Aorta (tissue), 5 donors: ENCODE results near the gene PCDH10. TPM values are rescaled to one million over a fixed set of nuclear protein-coding genes. Genes with fewer than 3 reads are reported as not detected.

Source experiments
- ATAC-seq: fragments of 200-7000 bp; cut with Tn5 transposase; one replicate; pipeline ENCODE4 v1.9.1; 2022; ENCODE audit warnings: moderate library complexity; ENCODE audit not compliant: low FRiP score
- DNase-seq, 2 donors: peaks; one replicate each; pipeline ENCODE4 v3.0.0-alpha.2; 2020
- H3K27ac ChIP-seq, 2 donors: one replicate each; pipeline ENCODE4 v1.5.1; 2013; ENCODE audit warnings: low read length in 2 of 2, mild to moderate bottlenecking in 2 of 2, moderate library complexity in 2 of 2, control low read depth in 1 of 2, inconsistent platforms in 1 of 2, low read depth in 1 of 2
- H3K27me3 ChIP-seq, 2 donors: one replicate each; pipeline ENCODE4 v1.6.1; 2013; ENCODE audit warnings: control low read depth in 1 of 2, low read length in 1 of 2, mild to moderate bottlenecking in 1 of 2, moderate library complexity in 1 of 2; ENCODE audit not compliant: insufficient read depth in 2 of 2, control insufficient read depth in 1 of 2
- H3K36me3 ChIP-seq, 2 donors: one replicate each; pipeline ENCODE4 v1.6.1; 2013; ENCODE audit warnings: control low read depth in 1 of 2, low read length in 1 of 2, mild to moderate bottlenecking in 1 of 2; ENCODE audit not compliant: insufficient read depth in 2 of 2, control insufficient read depth in 1 of 2
- H3K4me1 ChIP-seq, 2 donors: one replicate each; pipeline ENCODE4 v1.6.1; 2013; ENCODE audit warnings: low read length in 2 of 2, control low read depth in 1 of 2, mild to moderate bottlenecking in 1 of 2, moderate library complexity in 1 of 2; ENCODE audit not compliant: insufficient read depth in 2 of 2, control insufficient read depth in 1 of 2
- H3K4me3 ChIP-seq, 2 donors: one replicate each; pipeline ENCODE4 v1.5.1; 2013; ENCODE audit warnings: low read length in 2 of 2, control low read depth in 1 of 2, mild to moderate bottlenecking in 1 of 2
- H3K9me3 ChIP-seq: one replicate; pipeline ENCODE4 v1.6.1; 2013; ENCODE audit warnings: mild to moderate bottlenecking, low read length; ENCODE audit not compliant: control insufficient read depth
- WGBS, 2 donors: extraction: QIAGEN DNeasy Blood & Tissue Kit; methylation state at CpG; one replicate each; pipeline ENCODE4 v1.1.7; 2013; 5-methylcytosine and 5-hydroxymethylcytosine counted together
- intact Hi-C, 2 donors: fragments of 100-400 bp; cut with DNase I; formaldehyde crosslinking; loops; one replicate each; pipeline versions ENCODE4 v1.14.2 to v1.15.0; 2022
- polyA plus RNA-seq, 2 donors: library from polyadenylated mRNA; stranded (reverse); fragments of 200-250 nt; gene quantifications; one replicate each; pipeline ENCODE4 v1.2.3, GENCODE V29; 2013
- total RNA-seq, 2 donors: library from RNA; stranded (reverse); fragmentation: NEBNext Ultra II Directional; extraction: Animal tissue kit (Norgen Biotek cat#: 25700); gene quantifications; one replicate each; pipeline ENCODE4 v1.2.1, GENCODE V29; 2021
- donor health status: healthy with polysubstance abuse.
- donor health status: Bipolar disorder and iron deficiency.
- donor health status: DM: no; HTN: no; CAD: no.
- donor health status: DM: no; HTN: no; CAD: no.
- donor health status: DM: yes; HTN: yes; CAD: no.

PCDH10 gene
- total and polyA plus RNA-seq, 4 donors, result 5.0 to 23.0 (median 10.1) TPM

DNA sequence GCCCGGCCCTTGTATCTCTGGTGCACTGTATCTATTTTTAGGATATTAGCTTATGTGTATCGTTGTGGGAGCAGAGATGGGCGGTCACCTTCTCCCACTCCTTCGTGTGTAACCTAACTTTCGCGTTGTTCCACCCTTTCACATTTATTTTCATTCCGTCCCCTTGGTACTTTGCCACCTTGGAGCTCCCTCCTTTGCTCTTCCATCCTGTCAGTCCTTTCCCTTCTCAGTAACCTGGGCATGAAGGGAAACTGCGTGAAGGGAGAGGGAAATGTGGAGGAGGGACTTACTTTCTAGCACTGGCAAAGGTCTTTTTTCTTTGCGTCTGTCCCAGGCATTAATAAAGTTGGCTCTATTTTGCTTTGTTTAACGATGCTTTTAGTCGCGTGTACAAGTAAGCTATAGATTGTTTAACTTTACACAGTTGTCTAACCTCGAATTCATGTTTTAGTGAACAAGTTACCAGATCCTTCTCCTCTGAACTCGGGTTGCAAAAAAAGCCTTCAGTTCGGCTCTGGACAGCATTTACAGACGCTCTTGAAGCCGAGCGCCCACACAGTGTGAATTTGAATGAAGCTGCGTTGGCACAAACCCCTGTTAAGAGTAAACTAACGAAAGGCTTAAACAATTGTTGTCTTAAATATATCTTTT, 3.9 kb downstream of the PCDH10 start:
- Histone ChIP-seq H3K36me3 (no peaks in the 10 kb centered on the region), H3K27ac (peak overlapping the region; percentile 34 to 49), H3K4me1 (no peaks in the 10 kb centered on the region), H3K27me3 (no peaks in the 10 kb centered on the region), H3K9me3 (no peaks in the 10 kb centered on the region), H3K4me3 (peak overlapping the region; percentile 44 to 58)
- WGBS, 2 donors, result 1% methylated on average over 20 of the region's 20 CpGs
- DNase-seq (no peak), ATAC-seq (no peak)
- intact Hi-C loops, result loop anchor here in 1 of 2 donors (5.0 kb wide), 3 partner anchors 34 to 1049 kb away; partner anchors contain the start of gene PABPC4L

DNA sequence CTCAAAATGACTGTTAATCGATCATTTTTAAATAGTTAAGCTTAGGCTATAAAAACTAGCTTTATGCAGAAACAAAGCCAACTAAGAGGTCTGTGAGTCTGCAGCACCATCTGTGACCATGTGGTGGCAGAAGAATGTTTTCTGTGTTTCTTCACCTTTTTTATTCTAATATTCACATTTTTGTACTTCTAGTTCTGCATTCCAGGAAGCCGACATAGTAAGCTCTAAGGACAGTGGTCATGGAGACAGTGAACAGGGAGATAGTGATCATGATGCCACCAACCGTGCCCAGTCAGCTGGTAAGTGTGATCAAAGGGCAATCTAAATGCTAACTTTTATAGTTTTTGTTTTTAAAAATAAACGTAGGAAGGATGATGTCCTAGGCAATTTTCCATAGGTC, 5.6 kb downstream of the PCDH10 start:
- no peak overlapping the region for H3K4me3 ChIP-seq
- no peaks in the 10 kb centered on the region for H3K27me3 ChIP-seq
- DNase-seq (no peak), ATAC-seq (no peak)
- H3K9me3 ChIP-seq, result no peaks in the 10 kb centered on the region
- no peaks in the 10 kb centered on the region for H3K4me1 ChIP-seq
- intact Hi-C loops, result loop anchor here in 1 of 2 donors (5.0 kb wide), 3 partner anchors 33 to 1048 kb away; partner anchors contain the start of gene PABPC4L
- H3K27ac ChIP-seq, result no peak overlapping the region
- WGBS, 2 donors, result 10% methylated on average over 4 of the region's 4 CpGs
- H3K36me3 ChIP-seq, result no peaks in the 10 kb centered on the region

DNA sequence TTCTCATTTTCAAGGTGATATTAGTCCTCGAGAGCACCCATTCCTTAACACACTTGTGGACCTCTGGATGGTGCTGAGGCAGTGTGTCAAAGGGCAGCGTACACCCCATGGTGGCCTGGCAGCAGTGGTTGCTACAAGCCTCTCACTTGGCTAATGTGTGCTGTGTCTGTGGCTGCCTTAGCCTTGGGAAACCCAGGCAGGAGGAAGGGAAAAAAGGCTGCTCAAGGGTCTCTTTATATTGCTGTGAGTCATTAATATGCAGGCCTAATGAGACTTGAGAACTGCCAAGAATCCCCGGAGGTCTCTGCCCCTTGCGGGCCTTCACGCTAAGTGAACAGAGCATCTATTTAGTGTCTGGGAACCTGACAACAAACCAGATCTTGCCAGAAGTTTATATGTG, 7.0 kb downstream of the PCDH10 start:
- Histone ChIP-seq H3K36me3 (no peaks in the 10 kb centered on the region), H3K27me3 (no peaks in the 10 kb centered on the region), H3K9me3 (no peaks in the 10 kb centered on the region), H3K4me1 (no peaks in the 10 kb centered on the region), H3K27ac (no peak overlapping the region), H3K4me3 (no peak overlapping the region)
- ATAC-seq (no peak), DNase-seq (no peak)
- intact Hi-C loops, result no loop called here
- 81 to 89% methylated on average over 5 of the region's 5 CpGs for WGBS, 2 donors

DNA sequence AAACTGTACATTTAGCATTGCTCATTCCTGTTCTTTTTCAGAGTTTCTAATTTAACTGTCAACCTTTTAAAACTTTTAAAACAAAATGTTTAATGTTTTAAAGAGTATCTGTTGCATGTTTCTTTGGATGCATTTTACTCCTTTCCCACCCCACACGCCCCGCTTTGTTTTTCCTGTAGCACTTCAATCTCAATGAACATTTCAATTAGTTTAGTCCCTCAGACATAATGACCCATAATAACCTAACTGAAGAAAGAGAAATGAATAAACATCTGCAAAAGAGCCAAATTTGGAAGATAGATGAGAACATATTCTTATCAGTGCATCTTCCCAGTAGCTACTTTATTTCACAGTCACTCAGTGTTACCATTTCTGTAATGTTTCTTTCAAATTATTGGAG, 7.5 kb downstream of the PCDH10 start:
- no peak overlapping the region for H3K27ac ChIP-seq
- intact Hi-C loops, result no loop called here
- WGBS, 2 donors, result 94 to 96% methylated on average over 2 of the region's 2 CpGs
- no peak for DNase-seq
- no peaks in the 10 kb centered on the region for H3K27me3 ChIP-seq
- no peaks in the 10 kb centered on the region for H3K4me1 ChIP-seq
- no peak for ATAC-seq
- no peaks in the 10 kb centered on the region for H3K9me3 ChIP-seq
- no peaks in the 10 kb centered on the region for H3K36me3 ChIP-seq
- no peak overlapping the region for H3K4me3 ChIP-seq

DNA sequence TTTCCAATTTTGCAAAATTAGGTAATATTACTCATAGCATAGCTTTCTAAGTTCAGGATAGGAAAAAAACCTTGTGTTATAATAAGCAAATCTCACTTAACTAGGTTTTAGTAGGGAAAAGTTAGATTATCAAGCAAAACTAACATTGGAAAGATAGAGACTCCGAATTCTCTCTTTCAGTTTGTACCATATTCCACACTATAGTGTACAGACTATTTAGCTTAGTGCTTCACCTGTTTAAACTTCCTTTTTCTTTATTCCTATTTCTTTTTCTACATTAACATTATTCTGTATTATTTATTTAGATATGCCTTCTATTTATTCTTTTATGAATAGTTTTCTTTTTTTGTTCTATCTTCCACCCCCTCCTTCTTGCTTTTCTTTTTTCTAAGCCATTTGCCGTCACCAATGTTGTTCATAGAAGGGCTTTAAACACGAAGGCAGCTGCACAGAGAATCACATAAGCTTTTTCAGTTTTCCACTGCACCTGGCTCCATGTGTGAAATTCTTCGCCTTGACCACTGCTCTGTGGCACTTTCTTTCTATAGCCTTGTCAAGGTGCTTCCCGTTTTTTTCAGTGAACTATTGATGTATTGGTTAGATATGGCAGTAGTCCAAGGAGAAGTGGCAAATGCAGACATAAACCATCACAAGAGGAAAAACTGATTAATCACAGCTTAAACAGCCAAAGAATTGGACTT, 8.5 kb downstream of the PCDH10 start:
- H3K9me3 ChIP-seq, result no peaks in the 10 kb centered on the region
- no peak overlapping the region for H3K4me3 ChIP-seq
- DNase-seq (no peak), ATAC-seq (no peak)
- no peaks in the 10 kb centered on the region for H3K36me3 ChIP-seq
- 67 to 75% methylated on average over 5 of the region's 5 CpGs for WGBS, 2 donors
- H3K27ac ChIP-seq, result no peak overlapping the region
- H3K4me1 ChIP-seq, result no peaks in the 10 kb centered on the region
- H3K27me3 ChIP-seq, result no peaks in the 10 kb centered on the region
- intact Hi-C loops, result no loop called here

DNA sequence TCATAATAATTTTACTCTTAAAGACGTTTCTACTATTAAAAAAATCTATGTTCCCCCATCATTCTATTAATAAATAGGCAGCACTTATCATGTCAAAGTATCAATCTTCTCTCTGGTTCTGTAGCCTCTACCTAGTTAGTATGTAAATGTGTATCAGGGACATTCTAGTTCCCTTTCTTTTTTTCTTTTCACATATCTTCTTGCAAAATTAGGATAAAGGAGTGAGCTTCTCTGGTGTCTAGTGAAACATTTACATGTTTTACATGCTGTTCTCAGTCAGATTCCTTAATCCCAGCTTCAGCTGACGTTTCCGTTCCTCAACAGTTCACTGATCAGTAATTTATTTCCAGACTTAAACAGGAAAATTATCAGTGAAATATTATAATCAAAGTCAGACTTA, 11.8 kb downstream of the PCDH10 start:
- H3K4me3 ChIP-seq, result no peak overlapping the region
- no peak for DNase-seq
- WGBS, 2 donors, result 90 to 92% methylated on average over 3 of the region's 3 CpGs
- ATAC-seq, result no peak
- no peak overlapping the region for H3K27ac ChIP-seq
- H3K27me3 ChIP-seq, result no peaks in the 10 kb centered on the region
- intact Hi-C loops, result no loop called here
- no peaks in the 10 kb centered on the region for H3K9me3 ChIP-seq
- no peaks in the 10 kb centered on the region for H3K4me1 ChIP-seq
- no peaks in the 10 kb centered on the region for H3K36me3 ChIP-seq

DNA sequence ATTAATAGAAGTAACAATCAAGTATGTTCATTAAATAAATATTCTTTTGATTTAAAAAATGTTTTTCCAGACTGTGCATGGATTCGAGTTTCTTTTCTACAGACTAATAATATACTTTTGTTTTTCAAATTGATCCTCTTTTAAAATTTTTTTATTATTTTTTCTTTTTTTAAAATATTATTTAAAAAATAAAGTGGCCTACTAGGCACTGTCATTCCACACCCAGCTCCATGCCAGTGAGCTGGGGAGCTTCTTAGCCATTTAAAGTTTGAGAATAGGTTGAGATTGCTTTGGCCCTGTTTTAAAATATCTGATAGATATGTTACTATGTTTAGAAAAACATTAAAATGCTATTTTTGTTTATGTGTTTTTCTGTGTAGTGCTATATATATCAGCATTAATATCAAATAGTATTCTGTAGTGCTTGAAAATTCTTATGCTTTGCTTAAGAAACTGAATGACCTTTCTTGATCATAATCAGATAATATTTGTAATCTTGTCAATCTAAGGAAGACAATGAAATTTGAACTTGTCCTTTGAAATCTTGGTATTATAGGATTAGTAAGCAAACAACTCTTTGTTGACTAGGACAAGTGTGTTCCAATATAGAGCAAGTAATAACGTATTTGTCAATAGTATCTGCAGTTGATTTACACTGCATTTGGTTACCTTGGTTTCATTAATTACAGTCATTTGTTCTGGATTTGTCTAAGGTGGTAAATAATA, 12.6 kb downstream of the PCDH10 start:
- no peaks in the 10 kb centered on the region for H3K4me1 ChIP-seq
- DNase-seq (no peak), ATAC-seq (no peak)
- no peak overlapping the region for H3K4me3 ChIP-seq
- no peak overlapping the region for H3K27ac ChIP-seq
- H3K36me3 ChIP-seq, result no peaks in the 10 kb centered on the region
- intact Hi-C loops, result no loop called here
- no peaks in the 10 kb centered on the region for H3K9me3 ChIP-seq
- H3K27me3 ChIP-seq, result no peaks in the 10 kb centered on the region
- WGBS, 2 donors, result 76 to 83% methylated on average over 2 of the region's 2 CpGs

DNA sequence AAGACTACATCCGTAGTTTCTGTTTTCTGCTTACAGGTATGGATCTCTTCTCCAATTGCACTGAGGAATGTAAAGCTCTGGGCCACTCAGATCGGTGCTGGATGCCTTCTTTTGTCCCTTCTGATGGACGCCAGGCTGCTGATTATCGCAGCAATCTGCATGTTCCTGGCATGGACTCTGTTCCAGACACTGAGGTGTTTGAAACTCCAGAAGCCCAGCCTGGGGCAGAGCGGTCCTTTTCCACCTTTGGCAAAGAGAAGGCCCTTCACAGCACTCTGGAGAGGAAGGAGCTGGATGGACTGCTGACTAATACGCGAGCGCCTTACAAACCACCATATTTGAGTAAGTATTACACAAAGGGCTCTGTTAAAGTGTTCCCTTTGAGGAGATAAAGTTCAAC, 13.8 kb downstream of the PCDH10 start:
- intact Hi-C loops, result no loop called here
- no peak for ATAC-seq
- H3K4me3 ChIP-seq, result no peak overlapping the region
- no peaks in the 10 kb centered on the region for H3K9me3 ChIP-seq
- DNase-seq, result no peak
- no peaks in the 10 kb centered on the region for H3K36me3 ChIP-seq
- no peaks in the 10 kb centered on the region for H3K4me1 ChIP-seq
- WGBS, 2 donors, result 91 to 93% methylated on average over 8 of the region's 8 CpGs
- H3K27me3 ChIP-seq, result no peaks in the 10 kb centered on the region
- no peak overlapping the region for H3K27ac ChIP-seq
